HG03457 (cell line): Measurements from ENCODE around the gene BMPR2.
"Not testable (repeated sequence)": the region's sequence is repeated elsewhere in the genome, so short reads cannot be mapped to it uniquely, and the experiment has no call there.

Experiments
- ATAC-seq: cut with Tn5 transposase; IDR thresholded peaks from one replicate; pipeline ENCODE4 v1.9.1; 2021; ENCODE audit warnings: moderate number of reproducible peaks; ENCODE audit not compliant: unreplicated experiment

BMPR2 gene

DNA sequence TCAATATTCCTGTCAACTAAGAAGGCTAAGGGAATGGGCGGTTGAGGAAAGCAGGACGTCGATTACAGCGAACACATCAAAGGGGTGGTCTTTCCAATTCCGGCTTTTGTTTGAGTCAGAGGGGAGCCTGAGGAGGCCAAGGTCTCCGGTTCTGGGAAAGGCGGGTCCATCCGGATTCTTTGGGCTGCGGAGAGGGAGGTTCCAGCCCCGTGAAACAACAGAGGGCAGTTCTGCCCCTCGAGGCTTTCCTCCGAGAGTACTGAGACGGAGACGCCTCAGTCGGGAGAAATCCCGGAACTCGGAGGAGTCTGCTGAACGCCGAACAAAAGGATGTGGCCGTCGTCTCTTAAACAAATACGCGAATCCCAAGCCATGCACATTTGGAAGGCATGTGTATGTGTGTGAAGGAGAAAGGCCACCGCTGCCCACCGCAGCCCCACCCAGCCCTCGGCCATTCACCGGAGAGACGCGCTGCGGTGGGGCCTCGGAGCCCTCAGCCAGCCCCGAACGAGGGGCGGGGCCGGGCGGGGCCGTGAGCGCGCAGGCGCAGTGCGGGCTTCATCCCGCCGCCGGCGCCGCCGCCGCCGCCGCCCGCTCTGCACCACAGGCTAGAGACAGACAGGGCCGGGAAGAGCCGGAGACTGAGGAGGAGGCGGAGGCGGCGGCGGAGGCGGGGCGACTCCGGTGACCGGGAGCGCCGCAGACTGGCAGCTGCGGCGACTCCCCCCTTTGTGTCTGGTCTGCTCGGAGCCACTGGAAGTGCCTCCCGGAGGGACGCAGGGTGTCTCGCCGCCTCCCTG lies at the start of gene BMPR2:
TSS of gene BMPR2 (plus strand) at position 719 of the 800 bp plus-strand sequence. CDS start 1,148 bp downstream, outside the sequence.
- ATAC-seq: peak; percentile 52

DNA sequence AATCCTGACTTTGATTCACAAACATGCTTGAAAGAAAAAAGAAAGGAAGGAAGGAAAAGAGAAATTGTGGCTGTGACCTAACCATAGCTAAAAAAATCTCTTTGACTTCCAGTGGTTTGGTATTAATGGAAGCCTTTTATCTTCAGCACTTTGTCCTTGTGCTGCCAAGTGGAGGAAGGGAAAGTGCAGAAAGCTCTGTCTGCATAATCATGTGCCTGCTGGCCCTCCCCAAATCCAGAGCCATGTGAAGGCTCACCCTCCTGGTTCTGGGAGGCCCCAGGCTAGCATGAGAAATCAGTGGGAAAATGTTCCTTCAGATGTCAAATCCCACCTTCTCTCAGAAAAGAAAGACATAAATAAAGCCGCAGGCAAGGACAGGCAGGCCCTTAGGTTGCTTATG lies 48.3 kb upstream of the BMPR2 start:
- no peak for ATAC-seq

GRCh38 chr2:202335791-202336467 lies 40.2 kb upstream of the BMPR2 start:
- ATAC-seq: no peak

DNA sequence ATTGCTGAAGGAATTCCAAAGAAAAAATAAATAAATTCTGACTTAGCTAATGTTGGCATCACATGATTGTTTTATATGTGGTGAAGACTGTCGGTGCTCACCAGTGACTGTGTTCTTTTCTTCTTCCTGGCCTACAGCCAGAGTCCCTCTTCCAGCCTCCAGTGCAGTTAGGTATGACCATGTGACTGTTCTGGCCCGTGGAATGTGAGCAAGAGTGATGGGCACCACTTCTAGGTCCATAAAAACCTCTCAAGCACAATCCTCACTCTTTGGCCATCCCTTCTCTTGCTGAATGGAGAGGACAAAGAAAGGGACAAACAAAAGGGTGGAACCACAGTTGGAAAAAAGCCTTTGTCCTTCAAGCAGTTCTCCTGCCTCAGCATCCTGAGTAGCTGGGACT lies 39.0 kb upstream of the BMPR2 start:
- no peak for ATAC-seq

GRCh38 chr2:202337706-202338346 lies 38.3 kb upstream of the BMPR2 start:
- ATAC-seq: no peak

DNA sequence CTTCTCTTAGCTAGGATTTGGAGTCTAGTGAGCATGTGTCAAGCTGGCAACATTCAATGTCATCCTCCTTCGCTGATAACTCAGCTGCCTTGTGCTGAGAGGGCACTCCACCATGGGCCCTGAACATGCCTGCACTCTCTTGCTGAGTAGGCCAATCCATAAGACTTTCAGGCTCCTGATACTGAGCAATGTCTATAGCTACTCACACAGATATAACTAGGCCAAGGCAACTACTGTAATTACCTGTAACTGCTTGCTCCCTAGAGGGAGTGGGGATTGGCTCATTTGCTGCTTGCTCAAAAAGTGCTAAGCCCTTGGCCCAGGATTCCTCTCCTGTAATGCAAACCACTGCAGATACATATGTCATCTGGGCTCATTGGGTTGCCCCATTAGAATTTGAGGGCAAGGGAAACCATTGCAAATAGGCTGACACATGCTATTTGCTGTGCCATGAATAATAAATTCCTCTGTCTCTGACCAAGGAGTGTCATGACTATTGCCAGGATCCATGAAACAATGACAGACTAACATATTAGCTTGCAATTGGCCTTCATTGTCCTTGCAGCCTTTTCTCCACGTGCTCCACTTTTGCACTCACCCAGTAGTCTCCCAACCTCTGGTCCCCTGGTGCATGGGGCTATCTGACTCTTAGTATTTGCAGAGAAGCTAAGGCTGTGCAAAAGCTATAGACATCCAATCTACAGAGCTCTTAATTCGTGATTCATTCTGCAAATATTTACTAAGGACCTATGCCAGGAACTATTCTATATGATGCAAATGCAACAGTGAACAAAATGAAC lies 36.9 kb upstream of the BMPR2 start:
- no peak for ATAC-seq

DNA sequence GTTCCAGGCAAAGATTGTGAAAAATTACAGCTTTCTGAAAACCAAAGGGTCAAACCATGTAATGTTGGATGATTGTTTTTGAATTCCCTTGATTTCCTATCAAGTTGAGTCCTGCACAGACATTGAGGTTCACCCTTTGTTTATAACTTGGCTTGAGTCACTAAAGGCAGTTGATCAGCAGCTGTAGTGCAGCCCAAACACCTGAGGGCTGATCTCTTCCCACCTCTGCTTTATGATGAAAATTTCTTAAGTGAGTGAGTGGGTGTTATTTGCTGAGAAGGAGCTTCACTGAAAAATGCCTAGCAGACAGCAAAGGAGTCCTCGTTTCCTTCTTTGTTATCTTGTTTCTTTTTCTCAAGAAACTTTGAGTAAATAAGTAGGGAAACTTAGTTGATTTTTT lies 31.9 kb upstream of the BMPR2 start:
- ATAC-seq: no peak

DNA sequence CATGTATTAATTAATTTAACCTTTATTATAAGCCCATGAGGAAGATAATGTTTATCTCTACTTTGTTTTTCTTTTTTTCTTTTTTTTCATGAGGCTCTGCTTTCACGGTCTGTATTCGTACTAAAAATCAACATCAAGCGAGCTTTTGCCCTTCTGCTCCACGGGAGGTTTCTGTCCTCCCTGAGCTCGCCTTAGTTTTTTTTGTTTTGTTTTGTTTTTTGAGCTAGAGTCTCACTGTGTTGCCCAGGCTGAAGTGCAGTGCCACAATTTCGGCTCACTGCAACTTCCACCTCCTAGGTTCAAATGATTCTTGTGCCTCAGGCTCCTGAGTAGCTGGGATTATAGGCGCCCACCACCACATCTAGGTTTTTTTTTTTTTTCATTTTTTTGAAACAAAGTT lies 29.9 kb upstream of the BMPR2 start:
- no peak for ATAC-seq

DNA sequence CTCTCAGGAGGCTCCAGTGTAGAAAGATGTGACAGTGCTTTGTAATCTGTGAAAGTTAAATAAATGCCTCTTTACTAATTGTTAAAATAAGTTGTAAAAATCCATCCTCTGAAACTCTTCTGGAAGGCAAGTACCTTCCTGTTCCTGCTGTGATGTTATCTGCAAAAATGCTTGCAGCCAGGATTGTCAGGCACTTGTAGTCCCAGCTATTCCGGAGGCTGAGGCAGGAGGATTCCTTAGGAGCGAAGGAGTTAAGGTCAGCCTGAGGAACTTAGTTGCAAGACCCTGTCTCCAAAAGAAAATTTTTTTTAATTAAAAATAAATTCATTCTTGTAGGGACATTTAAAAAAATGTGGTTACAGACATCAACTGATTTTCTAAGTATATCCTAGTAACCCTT lies 22.7 kb upstream of the BMPR2 start:
- ATAC-seq: no peak

DNA sequence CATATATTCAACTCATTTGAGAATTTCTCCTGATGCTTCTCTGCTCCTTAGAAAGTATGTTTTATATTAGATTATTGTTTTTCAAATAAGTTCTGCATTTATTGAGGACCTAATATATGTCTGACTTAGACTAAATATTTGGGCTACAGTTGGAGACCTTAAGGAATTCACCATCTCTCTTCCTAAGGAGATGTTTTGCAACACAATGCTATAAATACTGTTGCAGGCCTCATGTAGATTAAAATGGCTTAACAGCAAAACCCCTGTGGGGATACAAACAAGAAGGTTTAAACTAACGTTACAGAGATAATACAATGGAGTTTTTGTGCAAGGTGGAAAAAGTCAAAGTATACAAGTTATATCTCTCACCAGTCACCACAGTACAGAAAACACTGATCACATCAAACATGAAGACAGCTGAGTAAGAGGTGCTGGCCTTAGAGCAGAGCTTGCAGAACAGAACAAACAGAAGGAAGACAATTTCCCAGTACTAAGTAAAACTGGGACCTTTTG lies 20.1 kb upstream of the BMPR2 start:
- no peak for ATAC-seq

GRCh38 chr2:202358924-202359323 lies 17.2 kb upstream of the BMPR2 start:
- not testable (repeated sequence) for ATAC-seq

DNA sequence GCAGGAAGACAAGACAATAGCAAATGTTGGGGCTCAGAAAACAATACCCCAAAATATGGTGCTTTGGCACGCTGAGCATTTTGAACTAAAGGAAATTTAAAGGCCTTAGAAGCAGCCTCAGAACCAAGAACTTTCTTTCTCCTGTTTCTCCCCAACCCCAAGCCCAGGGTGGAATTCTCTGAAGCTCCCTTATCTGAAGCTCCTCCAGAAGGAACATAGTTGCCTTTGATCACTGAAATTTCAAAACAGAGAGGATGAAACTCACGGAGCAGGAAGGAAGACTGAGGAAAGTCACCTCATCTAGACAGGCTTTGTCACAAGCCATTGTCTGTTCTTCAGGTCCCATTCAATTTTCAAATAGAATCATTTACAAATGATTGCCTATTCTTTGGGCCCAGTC lies 15.5 kb upstream of the BMPR2 start:
- ATAC-seq: no peak

GRCh38 chr2:202361108-202361507 lies 15.0 kb upstream of the BMPR2 start:
- ATAC-seq: no peak

DNA sequence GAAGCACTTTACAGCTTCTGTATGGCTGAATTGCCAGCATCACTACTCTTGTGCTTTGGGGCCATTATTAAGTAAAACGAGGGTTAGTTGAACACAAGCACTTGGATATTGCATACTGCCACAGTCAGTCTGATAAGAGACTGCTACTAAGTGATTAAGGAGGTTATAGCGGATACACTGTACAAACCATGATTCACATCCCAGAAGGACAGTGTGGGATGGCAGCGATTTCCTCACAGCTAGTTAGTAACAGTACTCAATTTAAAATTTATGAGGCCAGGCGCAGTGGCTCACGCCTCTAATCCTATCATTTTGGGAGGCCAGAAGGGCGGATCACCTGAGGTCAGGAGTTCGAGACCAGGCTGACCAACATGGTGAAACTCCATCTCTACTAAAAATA lies 2.6 kb upstream of the BMPR2 start:
- no peak for ATAC-seq

GRCh38 chr2:202374383-202374782 lies 1.7 kb upstream of the BMPR2 start:
- ATAC-seq: not testable (repeated sequence)

- no peak for ATAC-seq
Measured at GRCh38 chr2:202375033-202375608, 1.0 kb upstream of the BMPR2 start.

DNA sequence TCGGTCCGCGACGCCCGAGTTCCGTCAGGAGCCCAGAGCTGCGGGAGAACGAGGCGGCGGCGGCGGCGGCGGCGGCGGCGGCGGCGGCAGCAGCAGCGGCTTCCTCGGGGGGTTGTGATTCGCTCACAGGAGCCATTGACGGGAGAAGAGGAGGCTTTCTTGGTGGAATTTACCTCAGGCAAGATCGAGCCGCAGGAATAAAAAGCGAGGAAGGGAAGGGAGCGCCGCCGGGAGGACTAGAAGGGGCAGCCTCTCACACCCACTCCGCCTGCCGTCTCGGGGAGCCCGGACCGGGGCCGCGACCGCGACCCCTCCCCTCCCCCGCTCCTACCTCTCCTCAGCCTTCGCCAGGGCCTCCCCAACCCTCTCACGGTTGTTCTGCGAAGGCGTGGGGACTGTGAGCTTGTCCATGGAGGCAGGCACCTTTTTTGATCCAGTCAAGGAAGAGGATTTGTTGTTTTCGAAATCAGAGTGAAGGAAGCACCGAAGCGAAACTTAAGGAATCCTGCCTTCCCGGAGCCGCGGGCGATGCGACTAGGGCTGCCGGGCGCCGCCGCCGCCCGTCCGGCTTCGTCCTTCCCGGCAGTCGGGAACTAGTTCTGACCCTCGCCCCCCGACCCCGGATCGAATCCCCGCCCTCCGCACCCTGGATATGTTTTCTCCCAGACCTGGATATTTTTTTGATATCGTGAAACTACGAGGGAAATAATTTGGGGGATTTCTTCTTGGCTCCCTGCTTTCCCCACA lies 506 bp downstream of the BMPR2 start:
- ATAC-seq: peak; percentile 10

DNA sequence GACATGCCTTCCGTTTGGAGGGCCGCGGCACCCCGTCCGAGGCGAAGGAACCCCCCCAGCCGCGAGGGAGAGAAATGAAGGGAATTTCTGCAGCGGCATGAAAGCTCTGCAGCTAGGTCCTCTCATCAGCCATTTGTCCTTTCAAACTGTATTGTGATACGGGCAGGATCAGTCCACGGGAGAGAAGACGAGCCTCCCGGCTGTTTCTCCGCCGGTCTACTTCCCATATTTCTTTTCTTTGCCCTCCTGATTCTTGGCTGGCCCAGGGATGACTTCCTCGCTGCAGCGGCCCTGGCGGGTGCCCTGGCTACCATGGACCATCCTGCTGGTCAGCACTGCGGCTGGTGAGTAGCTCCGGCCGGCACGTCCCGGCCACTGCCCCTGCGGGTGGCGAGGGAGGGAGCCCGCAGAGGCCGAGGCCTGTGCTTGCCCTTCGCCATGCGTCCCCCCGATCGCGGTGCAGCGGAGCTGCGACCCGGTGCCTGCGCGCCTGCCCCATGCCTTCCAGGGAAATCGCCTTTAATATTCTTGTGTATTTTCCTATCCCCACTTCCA lies 1.2 kb downstream of the BMPR2 start:
- ATAC-seq: no peak

DNA sequence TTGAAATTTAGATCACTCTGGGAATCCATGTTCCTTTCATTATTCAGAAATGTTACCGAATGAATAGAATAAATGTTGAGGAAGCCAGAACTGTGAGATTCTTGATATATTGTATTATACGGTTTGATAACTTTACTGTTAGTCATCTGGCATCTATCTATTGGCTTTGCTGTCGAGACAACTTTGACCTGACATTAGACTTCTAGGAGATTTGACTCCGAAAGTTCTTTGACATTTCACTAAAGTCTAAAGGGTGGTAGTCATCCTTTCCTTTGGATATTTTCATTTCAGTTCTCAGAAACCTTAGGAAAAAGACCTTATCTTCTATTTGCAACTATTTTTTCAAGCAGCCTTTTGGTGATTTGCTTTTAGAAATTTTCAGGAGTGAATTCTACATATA lies 1.9 kb downstream of the BMPR2 start:
- no peak for ATAC-seq
